Activated CD8-positive, alpha-beta memory T cell treated with anti-CD3 and anti-CD28 coated beads for 1 hour (primary cell): ENCODE measurements around the gene TPCN2.
"Not testable (repeated sequence)": the region's sequence is repeated elsewhere in the genome, so short reads cannot be mapped to it uniquely, and the experiment has no call there.

Experiments
- DNase-seq, 2 donors: peaks; one replicate each; pipeline ENCODE4 v3.0.0-alpha.2; 2020; ENCODE audit warnings: low read depth in 1 of 2; ENCODE audit errors: extremely low read depth in 1 of 2

The TPCN2 gene

GRCh38 chr11:69073469-69073868 is 24.7 kb downstream of the TPCN2 start:
- no peak for DNase-seq

- no peak for DNase-seq
Measured at GRCh38 chr11:69074375-69075140, 25.8 kb downstream of the TPCN2 start.

- DNase-seq: no peak
Measured at GRCh38 chr11:69075421-69076128, 26.8 kb downstream of the TPCN2 start.

GRCh38 chr11:69076129-69076791 is 27.5 kb downstream of the TPCN2 start:
- DNase-seq: no peak

- not testable (repeated sequence) for DNase-seq
Measured at GRCh38 chr11:69076977-69077376, 28.2 kb downstream of the TPCN2 start.

- DNase-seq: no peak
Measured at GRCh38 chr11:69078508-69078907, 29.8 kb downstream of the TPCN2 start.

- DNase-seq: no peak
Measured at GRCh38 chr11:69078930-69079605, 30.3 kb downstream of the TPCN2 start.

GRCh38 chr11:69079661-69080256 is 31.0 kb downstream of the TPCN2 start:
- no peak for DNase-seq

- DNase-seq: no peak
Measured at GRCh38 chr11:69080257-69080995, 31.7 kb downstream of the TPCN2 start.

- no peak for DNase-seq
Measured at GRCh38 chr11:69081180-69081579, 32.4 kb downstream of the TPCN2 start.

GRCh38 chr11:69083531-69084247 is 35.0 kb downstream of the TPCN2 start:
- DNase-seq: no peak

GRCh38 chr11:69084371-69084770 is 35.6 kb downstream of the TPCN2 start:
- DNase-seq: no peak

- no peak for DNase-seq
Measured at GRCh38 chr11:69085490-69086095, 36.9 kb downstream of the TPCN2 start.

- no peak for DNase-seq
Measured at GRCh38 chr11:69086152-69087132, 37.7 kb downstream of the TPCN2 start.

GRCh38 chr11:69087133-69087524 is 38.4 kb downstream of the TPCN2 start:
- DNase-seq: no peak

GRCh38 chr11:69087811-69088210 is 39.1 kb downstream of the TPCN2 start:
- DNase-seq: no peak

- DNase-seq: peak in 1 of 2 donors; percentile 22
Measured at GRCh38 chr11:69088676-69089146, 40.0 kb downstream of the TPCN2 start.

GRCh38 chr11:69089258-69089657 is 40.5 kb downstream of the TPCN2 start:
- no peak for DNase-seq
